ENCODE results near the gene PTH. TPM values are rescaled to one million over a fixed set of nuclear protein-coding genes. Genes with fewer than 3 reads are reported as not detected.

Gene PTH
- polyA plus RNA-seq, 3 donors, result not detected

DNA sequence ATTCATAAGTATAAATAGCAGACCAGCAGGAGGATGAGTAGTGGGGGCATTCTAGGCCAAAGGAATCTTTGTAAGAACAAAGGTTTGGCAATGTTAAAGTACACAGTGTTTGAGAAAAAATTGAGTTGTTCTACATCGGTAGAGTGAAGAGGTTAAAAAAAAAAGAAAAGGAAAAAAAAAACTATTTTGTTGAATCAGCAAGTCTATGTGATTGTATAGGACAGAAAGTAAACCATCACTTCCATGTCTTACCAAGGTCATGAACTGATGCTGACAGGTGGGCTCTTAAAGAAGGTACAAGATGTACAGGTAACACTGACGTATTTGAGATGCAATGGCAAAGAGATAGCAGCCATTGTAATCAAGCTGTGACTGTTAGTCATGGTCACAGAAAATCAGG, 29.5 kb upstream of the PTH start:
- 81% methylated on average over 2 of the region's 2 CpGs for WGBS (ENCODE audit: insufficient coverage)

GRCh38 chr11:13503393-13503792, 7.6 kb upstream of the PTH start:
- no peak overlapping the region for H3K9ac ChIP-seq (ENCODE audit: insufficient read depth, low read length, poor library complexity, severe bottlenecking)

More for the DNA sequence above, 29.5 kb upstream of the PTH start:
- intact Hi-C loops (cut with micrococcal nuclease), result no loop called here
- Histone ChIP-seq H4K20me1 (ENCODE audit: insufficient read depth, low read length) (no peaks in the 10 kb centered on the region), H3K36me3 (replicated peaks in 1 of 2; ENCODE audit: control insufficient read depth in 1 of 2, insufficient read depth in 2 of 2, low read length in 2 of 2) (no peaks in the 10 kb centered on the region), H3K4me1 (ENCODE audit: control insufficient read depth in 1 of 2, insufficient read depth in 2 of 2, low read length in 2 of 2) (no peaks in the 10 kb centered on the region), H3K4me3 (replicated peaks in 1 of 3; ENCODE audit: low read depth in 2 of 3, low read length in 3 of 3) (no peak overlapping the region), H3K27me3 (ENCODE audit: control insufficient read depth in 2 of 2, insufficient read depth in 2 of 2, low read length in 2 of 2) (no peaks in the 10 kb centered on the region), H3K4me2 (replicated peaks; ENCODE audit: extremely low read depth, low read length, poor library complexity, severe bottlenecking) (no peak overlapping the region), H3K9me3 (replicated peaks in 1 of 2; ENCODE audit: control insufficient read depth in 1 of 2, insufficient read depth in 1 of 2, low read length in 2 of 2) (no peaks in the 10 kb centered on the region), H3K79me2 (ENCODE audit: insufficient read depth, low read length) (no peaks in the 10 kb centered on the region), H2AFZ (ENCODE audit: insufficient read depth, low read depth, low read length, poor library complexity, severe bottlenecking) (no peak overlapping the region), H3K27ac (ENCODE audit: low read depth in 1 of 2, low read length in 2 of 2) (no peak overlapping the region), H3K9ac (ENCODE audit: insufficient read depth, low read length, poor library complexity, severe bottlenecking) (no peak overlapping the region)
- peaks cover 0 to 8% (median 3%) of the 10 kb centered on the region in 7 donors for H3K9me3 Mint-ChIP-seq
- no peak overlapping the region for H3K27ac Mint-ChIP-seq
- TF ChIP-seq, protein P1, sequence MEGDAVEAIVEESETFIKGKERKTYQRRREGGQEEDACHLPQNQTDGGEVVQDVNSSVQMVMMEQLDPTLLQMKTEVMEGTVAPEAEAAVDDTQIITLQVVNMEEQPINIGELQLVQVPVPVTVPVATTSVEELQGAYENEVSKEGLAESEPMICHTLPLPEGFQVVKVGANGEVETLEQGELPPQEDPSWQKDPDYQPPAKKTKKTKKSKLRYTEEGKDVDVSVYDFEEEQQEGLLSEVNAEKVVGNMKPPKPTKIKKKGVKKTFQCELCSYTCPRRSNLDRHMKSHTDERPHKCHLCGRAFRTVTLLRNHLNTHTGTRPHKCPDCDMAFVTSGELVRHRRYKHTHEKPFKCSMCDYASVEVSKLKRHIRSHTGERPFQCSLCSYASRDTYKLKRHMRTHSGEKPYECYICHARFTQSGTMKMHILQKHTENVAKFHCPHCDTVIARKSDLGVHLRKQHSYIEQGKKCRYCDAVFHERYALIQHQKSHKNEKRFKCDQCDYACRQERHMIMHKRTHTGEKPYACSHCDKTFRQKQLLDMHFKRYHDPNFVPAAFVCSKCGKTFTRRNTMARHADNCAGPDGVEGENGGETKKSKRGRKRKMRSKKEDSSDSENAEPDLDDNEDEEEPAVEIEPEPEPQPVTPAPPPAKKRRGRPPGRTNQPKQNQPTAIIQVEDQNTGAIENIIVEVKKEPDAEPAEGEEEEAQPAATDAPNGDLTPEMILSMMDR (IDR thresholded peaks at IDR 0.05), result no peak
- H3K4me1 Mint-ChIP-seq, result no peaks in the 10 kb centered on the region
- peaks cover 2 to 6% (median 4%) of the 10 kb centered on the region in 3 donors for H3K27me3 Mint-ChIP-seq (ENCODE audit: low read depth in 3 of 3)
- H3K4me3 Mint-ChIP-seq, result no peak overlapping the region
- no peak for DNase-seq
- H3K36me3 Mint-ChIP-seq, result no peaks in the 10 kb centered on the region

More at GRCh38 chr11:13503393-13503792, 7.6 kb upstream of the PTH start:
- TF ChIP-seq, protein P1 (IDR thresholded peaks at IDR 0.05), result no peak
- Histone ChIP-seq H3K27ac (ENCODE audit: low read depth in 1 of 2, low read length in 2 of 2) (no peak overlapping the region), H4K20me1 (ENCODE audit: insufficient read depth, low read length) (no peaks in the 10 kb centered on the region), H3K4me1 (ENCODE audit: control insufficient read depth in 1 of 2, insufficient read depth in 2 of 2, low read length in 2 of 2) (no peaks in the 10 kb centered on the region), H2AFZ (ENCODE audit: insufficient read depth, low read depth, low read length, poor library complexity, severe bottlenecking) (no peak overlapping the region), H3K36me3 (replicated peaks in 1 of 2; ENCODE audit: control insufficient read depth in 1 of 2, insufficient read depth in 2 of 2, low read length in 2 of 2) (no peaks in the 10 kb centered on the region), H3K4me3 (replicated peaks in 1 of 3; ENCODE audit: low read depth in 2 of 3, low read length in 3 of 3) (no peak overlapping the region), H3K4me2 (replicated peaks; ENCODE audit: extremely low read depth, low read length, poor library complexity, severe bottlenecking) (no peak overlapping the region), H3K9me3 (replicated peaks in 1 of 2; ENCODE audit: control insufficient read depth in 1 of 2, insufficient read depth in 1 of 2, low read length in 2 of 2) (no peaks in the 10 kb centered on the region), H3K27me3 (ENCODE audit: control insufficient read depth in 2 of 2, insufficient read depth in 2 of 2, low read length in 2 of 2) (peaks cover 0 to 3% of the 10 kb centered on the region in 2 donors), H3K79me2 (ENCODE audit: insufficient read depth, low read length) (no peaks in the 10 kb centered on the region)
- no CpG with 5 or more reads among the region's 1 CpG for WGBS (ENCODE audit: insufficient coverage)
- no peak for DNase-seq
- peaks cover 0 to 2% (median 0%) of the 10 kb centered on the region in 7 donors for H3K9me3 Mint-ChIP-seq
- peaks cover 0 to 10% (median 3%) of the 10 kb centered on the region in 3 donors for H3K27me3 Mint-ChIP-seq (ENCODE audit: low read depth in 3 of 3)
- no peak overlapping the region for H3K4me3 Mint-ChIP-seq
- H3K4me1 Mint-ChIP-seq, result no peaks in the 10 kb centered on the region
- H3K27ac Mint-ChIP-seq, result no peak overlapping the region
- H3K36me3 Mint-ChIP-seq, result no peaks in the 10 kb centered on the region
- intact Hi-C loops (cut with micrococcal nuclease), result no loop called here
